Measurements from ENCODE around the gene IFNA5.

Gene IFNA5

DNA sequence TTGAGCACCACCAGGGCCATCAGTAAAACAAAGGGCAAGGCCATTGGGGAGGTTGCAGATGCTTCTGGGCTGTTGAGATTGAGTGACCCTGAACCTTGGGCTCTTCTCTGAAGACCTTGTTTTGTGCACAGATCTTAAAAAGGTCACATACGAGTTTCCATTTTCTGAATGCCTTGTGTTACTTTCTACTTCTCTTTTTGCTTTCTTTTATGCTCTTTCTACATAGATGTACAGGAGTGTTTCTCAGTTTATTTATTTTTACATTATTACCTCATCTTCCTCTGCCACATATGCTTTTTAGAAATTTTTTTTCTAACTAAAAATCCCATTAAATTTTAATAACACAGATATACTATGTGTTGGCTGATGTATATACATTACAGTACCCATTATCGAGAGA is at the start of gene IFNA5:
IFNA5 (minus strand) TSS at position 101 of the 400 bp plus-strand sequence; CDS start at position 44, 57 bp downstream.
- no peak for DNase-seq

DNA sequence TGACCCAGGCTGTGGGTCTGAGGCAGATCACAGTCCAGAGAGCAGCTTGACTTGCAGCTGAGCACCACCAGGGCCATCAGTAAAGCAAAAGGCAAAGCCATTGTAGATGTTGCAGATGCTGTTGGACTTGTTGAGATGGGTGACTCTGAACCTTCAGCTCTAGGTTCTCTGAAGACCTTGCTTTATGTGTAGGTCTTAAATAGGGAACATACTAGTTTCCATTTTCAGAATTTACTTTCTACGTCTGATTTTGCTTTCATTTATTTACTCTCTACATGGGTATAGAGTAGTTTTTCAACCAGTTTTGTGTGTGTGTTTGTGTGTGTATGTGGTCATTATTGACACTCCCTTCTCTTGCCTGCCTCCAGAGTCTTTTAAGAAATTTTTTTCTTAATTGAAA is 45.7 kb upstream of the IFNA5 start, which contains the start of gene IFNA6:
IFNA6 (minus strand) TSS at position 101 of the 400 bp plus-strand sequence; CDS start at position 101, 0 bp downstream.
- no peak for DNase-seq

DNA sequence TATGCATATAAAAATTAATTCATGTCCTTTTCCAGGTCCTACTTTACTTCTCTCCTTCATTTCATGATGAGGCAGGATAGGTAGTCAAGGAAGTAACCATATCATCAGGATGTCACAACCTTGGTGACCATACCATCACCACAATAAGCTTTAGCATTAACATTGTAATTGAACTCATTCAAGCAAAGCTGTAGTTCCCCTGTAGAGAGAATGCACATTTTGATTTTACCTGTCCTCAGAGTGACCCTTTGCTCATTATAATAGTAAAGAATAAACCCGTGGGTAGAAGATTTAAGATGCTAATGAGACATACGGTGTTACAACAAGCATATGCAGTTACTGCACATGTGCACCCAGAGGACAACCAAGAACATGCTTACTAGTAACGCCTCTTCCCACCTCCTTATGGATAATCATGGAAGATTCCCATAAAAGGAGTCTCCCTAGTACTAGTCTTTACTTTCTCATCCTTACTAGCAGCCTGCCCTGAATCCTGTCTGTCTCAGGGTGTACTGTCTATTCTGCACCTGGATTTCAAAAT is 43.4 kb upstream of the IFNA5 start:
- DNase-seq = no peak

DNA sequence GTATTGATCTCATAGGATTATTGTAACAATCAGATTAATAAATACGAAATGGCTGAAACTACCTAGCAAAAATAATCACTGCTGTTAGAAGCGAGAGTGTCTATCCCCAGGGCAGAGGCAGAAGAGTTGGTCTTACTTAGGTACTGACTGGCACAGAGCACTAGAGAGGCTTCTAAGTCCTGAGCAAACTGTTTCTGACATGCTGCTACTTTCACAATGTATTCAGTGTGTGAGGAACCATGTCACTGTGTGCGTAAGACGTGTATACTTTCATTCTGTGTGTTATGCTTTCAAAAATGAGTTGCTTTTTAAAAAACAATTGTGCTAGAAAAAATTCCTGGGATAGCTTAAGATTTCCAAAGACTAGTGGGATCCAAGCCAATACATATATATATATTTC is 35.6 kb upstream of the IFNA5 start:
- DNase-seq = no peak

DNA sequence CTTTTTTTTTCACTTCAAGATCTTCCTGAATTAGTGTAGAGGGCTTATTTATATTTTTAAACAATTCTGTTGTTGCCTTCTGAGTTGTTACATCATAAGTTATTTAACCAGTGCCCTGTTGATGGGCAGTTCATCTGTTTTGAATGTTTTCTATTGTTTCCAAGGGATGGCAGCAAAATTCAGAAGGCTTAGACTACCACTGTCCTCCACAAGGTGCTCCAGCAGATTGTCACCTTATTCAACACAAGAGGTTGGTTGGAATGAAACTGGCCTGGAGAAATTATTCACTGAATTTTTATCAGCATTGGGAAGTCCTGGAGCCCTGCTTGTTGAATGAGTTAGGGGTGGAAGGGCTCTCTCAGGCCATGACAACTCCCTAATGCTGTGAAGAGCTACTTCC is 31.3 kb upstream of the IFNA5 start:
- no peak for DNase-seq

DNA sequence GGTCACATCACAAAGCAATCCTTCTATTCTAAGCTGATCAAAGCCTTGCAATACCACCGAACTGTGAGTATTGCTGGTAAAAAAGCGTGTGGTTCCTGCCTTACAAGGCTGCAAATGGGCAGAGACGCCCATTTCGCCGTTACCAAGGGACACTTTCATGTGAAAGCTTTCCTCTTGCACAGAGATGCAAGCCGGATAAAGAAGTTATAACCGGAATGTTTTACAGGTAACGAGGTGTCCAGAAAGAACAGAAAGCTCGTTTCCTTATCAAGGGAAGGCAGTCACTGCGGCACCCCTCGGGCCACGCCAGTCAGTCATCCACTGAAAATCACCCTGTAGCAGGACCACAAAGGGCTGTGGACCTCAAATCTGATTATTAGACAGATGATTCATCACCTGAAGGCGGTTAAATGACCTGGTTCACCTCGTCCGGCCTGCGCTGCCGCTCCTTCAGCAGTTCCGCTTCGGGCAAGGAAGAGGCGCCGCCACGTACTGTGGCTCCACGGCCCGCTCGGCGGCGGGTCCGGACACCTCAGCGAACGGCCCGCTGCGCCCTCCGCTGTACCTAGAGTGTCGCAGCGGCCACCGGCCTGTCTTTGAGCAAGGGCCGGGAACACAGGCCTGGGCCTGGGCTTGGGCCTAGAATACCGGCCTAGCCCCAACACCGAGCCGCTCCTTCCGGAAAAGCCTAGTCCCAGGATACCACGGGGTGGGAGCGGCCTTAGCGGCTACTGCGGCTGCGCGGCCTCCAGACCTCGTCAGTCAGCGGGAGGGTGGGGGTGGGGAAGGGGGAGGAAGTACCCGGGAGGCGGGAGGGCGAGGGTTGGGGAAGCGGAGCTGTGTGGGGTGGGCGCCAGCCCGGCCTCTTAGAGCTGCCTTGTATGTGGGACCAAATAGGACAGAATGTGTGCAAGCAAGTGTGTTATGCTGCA is 29.9 kb upstream of the IFNA5 start, which contains the start of gene KLHL9:
KLHL9 (minus strand) TSS at position 704 of the 932 bp plus-strand sequence; CDS start at position 159, 545 bp downstream.
- DNase-seq = peak; percentile 86

DNA sequence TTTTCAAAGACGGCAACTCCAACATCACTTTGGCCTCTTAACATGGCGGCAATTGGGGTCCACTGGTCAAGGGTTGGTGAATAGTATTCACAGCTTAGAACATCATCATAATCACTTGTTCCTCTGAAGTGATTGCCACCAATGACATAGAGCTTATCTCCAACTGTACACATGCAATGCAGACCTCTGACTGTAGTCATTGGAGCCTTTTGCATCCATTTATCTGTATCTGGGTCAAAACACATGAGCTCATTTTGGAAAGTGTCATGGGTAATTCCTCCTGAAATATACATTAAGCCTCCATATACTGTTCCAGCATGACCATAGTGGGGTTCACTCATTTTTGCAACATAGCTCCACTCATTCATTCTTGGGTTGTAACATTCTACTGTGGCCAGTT is 28.1 kb upstream of the IFNA5 start:
- DNase-seq = no peak

DNA sequence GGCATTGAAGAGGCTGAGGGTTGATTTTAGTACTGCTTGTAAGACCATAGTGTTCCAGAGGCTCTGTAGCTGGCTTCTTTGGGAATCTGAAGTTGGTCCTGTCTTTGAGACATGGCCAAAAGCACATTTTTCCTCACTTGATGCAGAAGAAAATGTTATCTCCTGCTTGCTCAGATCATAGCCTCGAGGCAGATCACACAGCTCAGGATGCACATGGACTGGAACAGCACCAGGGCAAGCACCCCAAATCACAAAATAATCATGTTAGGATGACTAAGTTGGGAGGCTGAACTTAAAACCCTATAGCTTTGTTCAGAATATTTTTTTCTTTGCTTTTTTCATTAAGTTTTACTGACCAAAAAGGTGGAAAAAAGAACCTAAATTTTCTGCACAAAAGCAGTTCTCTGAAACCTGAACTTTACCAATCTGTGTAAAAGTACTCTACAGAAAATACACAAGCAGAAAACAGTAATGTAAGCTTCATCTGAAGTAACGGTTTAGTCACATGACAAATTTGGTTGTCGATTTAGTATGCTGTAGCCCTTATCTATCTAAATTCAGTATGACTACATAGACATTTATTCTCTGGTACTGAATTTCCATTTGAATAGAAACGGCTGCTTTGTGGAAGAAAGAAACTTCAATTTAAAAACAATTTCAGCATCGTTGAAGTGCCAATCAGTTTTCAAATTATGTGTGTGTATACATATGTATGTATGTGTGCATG is 26.7 kb upstream of the IFNA5 start:
- DNase-seq = no peak

DNA sequence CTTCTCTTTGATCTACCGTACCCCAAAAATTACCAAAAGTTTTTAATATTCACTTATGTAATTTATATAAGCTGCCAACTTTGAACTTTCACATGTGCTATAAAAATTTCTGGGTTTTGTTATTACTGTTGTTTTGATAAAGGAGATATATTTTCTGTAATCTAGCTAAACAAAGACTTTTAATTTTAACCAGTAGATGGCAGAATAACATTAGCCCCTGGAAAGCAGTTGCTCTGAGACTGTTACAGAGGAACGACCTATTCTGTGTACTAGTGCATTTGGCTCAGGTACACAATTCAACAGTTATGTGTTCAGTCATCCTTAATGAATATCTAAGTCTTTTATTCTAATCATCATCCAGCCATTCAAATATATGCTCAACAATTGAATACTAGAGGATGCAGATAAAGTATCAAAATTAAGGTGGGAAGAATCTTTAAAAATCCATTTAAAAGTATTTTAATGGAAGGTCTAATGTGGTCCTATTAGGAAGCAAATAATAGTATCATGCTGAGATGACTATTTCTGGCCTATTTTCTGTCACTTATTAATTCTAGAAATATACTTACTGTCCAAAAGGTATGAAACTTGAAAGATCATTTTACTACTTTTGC is 21.5 kb upstream of the IFNA5 start:
- no peak for DNase-seq

DNA sequence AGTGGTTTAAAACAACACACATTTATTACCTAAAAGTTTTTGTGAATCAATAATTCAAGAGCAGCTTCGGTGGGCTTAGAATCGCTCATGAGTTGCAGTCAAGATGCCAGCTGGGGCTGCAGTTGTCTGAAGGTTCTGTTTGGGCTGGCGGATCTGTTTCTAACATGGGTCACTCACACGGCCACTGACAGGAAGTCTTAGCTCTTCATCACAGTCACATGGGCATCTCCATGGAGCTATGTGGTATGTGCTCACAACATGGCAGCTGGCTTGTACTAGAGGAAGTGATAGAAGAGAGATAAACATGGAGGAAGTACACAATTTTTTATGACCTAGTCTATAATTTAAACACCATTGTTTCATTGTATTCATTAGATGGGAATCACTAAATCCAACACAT is 18.9 kb upstream of the IFNA5 start:
- DNase-seq = no peak

DNA sequence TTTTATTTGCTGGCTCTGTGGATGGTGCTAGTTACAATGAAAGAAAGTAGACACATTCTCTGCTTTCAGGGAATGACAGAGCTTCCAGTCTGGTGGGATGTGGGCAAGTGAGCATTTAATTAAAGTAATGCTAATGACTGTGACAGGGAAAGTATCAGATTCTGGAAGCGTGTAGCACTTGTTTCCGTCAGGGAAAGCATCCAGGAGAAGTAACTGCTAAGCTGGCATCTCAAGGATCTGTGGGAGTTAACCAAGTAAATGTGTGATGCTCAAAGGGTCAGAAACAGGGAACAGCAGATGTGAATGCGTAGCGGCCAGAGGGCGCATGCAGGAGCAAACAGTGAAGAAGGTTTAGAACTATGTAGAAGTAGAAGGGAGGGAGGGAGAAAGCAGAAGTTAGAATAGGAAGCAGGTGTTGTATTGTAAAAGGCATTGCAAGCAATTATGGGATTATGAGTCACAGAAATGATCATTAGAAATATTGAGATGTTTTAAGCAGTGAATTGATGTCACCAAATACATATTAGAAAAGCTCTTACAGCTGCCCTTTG is 17.9 kb upstream of the IFNA5 start:
- DNase-seq = no peak

DNA sequence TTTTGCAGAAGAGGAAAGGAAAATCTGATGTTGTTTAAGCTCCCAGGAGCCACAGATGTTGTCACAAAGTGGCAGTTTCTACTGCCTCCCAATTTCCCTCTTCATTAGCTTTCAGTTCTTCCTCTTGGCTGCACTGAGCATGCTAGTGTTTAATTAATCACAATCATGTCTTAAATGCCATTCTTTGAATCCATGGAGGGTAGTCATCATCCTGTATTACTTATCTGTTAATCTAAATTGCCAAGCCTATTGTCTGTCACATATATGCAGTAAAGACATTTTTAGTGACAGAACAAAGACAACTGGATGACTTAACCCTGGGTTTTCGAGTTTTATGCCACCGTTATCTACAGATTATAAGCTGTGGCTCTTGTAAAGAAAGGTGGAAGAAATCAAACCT is 15.4 kb upstream of the IFNA5 start:
- no peak for DNase-seq

DNA sequence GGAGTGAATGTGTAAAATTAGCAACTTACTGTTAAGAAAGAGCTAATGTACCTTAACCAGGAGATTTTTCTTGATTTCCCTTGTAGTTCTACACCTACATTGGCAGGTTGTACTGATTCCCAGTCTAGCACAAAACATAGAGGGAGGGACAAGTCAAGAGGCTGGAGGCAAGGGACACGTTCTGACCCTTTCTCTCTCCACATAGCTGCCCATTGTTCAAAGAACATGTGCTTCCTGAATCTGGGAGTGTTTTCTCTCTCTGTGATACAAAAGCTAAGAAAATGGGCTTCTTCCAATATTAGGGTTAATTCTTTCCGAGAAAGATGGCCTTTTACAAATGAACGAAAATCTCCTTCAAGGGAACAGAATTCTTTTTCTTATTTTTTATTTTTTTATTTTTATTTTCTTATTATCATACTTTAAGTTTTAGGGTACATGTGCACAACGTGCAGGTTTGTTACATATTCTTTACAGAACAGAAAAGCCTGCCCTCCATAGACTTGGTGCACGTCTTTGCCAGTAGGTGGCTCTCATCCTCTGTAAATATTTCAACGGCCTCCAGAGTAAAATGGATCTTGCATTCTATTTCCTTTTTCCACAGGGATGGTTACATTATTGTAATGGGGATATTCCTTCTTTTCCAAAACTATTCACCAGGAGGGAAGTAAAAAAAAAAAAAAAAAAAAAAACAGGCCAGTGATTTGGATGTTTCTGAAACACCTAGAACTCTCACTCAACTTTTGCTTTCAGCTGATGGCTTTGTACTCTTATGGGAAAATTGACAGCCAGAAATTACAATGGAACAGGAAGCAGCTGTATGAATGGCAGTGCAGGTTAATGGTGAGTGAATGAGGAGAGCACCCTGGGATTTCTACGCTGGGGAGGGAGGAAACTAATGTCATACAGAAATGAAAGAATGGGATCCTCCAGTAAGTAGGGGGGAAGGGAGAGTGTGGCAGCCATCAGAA is 13.1 kb upstream of the IFNA5 start:
- DNase-seq = peak; percentile 22

DNA sequence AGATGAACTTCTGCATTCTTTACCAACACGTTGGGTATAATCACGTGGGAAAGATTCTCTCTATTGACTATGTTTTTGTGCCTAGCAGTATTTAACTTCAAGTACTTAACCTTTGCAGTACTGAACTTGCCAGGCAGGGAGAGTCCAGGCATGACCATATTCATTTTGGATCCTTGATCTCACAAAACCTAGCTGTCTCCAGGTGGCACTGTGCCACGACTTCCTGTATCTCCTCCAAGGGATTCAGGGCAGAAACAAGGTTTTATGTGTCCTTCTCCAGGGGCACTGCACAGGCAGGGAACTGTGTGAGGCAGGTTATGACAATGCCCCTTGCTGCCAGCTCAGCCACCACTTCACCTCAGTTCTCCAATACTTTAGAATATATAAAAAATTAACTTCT is 11.7 kb upstream of the IFNA5 start:
- no peak for DNase-seq

DNA sequence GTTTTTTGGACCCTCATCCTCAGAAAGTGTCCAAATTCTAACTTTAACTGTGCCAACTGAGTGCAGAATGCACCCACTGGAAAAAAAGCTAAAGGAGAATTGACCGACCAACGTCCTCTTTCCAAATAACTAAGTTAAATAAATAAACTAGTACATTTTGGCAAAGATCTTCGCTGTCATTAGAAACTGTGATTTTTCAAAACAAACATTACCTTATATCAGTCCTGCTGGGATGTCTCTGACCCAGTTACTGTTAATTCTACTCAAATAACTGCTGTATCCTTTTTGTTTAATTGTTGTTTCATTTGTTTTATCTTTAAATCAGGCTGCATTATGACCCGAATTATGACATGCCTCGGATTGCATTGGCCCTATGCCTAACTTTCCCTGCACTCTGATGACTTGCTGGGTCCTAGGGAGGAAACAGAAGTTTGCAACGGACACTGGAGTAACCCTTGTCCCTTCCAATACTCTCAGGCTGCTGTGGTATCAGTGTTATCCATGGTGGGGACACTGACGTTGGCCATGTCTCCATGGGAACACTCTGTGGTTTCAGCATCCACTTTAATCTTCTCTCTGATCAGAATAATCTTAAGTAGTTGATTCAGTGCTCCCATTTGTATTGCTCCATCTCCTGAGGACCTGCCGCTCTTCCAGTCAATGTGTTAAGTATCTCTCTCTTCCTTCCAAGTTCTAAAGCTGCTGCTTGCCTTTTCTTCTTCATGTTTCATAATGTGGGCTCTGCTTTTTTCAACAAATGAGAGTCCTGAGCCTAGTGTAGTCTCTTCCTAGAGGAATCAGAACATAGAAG is 11.1 kb upstream of the IFNA5 start:
- no peak for DNase-seq

DNA sequence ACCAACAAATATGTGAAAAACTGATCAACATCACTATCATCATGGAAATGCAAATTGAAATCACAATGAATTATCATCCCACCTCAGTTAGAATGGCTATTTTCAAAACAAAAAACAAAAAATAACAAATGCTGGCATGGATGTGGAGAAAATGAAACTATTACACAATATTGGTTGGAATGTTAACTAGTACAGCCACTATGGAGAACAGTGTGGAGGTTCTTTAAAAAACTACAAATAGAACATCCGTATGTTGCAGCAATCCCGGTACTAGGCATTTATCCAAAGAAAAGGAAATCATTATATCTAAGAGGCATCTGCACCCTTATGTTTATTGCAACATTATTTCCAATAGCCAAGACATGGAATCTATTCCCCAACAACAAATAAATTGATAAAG is 9.0 kb upstream of the IFNA5 start:
- no peak for DNase-seq

DNA sequence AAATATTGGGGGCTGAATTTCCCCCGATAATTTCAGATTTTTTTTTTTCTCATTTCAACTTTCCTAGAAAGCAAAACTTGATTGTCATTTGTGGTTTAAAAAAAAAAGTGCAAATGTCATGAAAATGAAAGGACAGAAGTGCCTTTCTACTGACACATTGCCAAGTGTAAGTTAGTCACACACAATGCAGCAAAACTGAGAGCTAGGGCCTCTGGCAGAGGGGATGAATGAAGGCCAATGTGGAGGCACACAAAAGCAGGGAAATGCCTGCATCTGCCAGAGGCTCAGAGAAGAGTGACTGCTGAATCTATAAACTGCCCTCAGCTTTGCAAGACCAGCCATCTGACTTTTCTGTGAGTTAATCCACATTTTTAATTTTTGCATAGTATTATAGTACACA is 6.8 kb upstream of the IFNA5 start:
- DNase-seq = no peak

DNA sequence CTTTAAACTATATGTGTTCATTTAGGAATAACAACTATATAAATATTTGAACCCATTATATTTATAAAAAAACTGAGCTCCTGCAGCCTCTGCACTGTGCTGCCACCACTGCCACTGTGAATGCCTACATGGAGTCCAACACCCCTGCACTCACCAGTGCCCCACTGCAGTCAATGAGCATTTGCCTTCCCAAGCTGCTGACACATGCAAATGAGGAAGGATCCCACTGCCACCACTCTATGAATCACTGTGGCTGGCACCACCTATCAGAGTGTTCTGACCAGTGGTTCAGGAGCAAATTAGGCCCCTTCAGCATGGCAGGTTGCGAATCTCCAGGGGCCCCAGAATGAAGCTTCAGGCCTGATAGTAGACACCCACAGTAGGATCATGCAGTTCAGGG is 9.1 kb downstream of the IFNA5 start:
- DNase-seq = no peak

DNA sequence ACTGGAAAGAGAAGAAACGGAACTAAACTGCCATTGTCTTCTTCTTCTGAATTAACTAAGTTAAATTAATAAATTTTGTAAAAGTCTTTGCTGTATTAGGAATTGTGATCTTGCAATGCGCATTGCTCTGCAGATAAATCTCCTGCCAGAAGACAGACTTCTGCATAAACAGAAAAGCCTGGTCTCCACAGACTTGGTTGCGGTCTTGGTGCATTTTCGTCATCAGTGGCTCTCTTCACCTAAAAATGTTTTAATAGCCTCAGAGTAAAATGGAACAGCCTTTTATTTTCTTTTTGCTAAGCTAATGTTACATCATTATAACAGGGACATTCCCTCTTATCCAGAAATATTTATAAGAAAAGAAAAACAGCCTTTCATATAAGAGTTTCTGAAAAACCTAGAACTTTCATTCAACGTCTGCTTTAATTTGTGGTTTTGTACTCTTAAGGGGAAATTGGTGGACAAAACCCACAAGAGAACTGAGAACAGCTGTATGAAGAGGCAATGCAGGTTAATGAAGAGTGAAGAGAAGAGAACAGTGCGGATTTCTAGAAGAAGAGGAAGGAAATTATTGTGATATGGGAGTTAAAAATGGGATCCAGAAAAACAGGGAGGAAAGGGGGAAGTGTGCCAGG is 10.1 kb downstream of the IFNA5 start:
- no peak for DNase-seq

DNA sequence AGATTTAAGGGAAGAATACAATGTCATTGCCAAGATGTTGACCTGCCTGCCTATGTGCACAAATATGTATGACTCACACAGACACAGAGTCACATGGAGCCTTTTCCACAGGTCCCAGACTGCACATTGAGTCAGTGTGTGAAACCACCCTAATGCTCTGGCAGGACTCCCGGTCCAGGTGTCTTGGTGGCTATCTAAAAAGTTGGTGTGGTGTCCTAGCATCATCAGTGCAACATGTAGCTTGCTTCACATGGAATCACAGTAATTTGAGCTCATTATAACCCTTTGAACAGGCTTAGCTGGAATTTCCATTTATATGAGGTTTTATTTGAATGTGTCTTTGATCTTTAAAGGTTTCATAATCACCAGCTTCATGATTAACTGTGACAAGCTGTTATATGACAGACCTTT is 10.7 kb downstream of the IFNA5 start:
- no peak for DNase-seq

Measured in activated naive CD4-positive, alpha-beta T cell treated with Interleukin-2 at 50 U/mL for 16 hours (primary cell).